Measurements from ENCODE around the gene EXOC6B.

EXOC6B gene

DNA sequence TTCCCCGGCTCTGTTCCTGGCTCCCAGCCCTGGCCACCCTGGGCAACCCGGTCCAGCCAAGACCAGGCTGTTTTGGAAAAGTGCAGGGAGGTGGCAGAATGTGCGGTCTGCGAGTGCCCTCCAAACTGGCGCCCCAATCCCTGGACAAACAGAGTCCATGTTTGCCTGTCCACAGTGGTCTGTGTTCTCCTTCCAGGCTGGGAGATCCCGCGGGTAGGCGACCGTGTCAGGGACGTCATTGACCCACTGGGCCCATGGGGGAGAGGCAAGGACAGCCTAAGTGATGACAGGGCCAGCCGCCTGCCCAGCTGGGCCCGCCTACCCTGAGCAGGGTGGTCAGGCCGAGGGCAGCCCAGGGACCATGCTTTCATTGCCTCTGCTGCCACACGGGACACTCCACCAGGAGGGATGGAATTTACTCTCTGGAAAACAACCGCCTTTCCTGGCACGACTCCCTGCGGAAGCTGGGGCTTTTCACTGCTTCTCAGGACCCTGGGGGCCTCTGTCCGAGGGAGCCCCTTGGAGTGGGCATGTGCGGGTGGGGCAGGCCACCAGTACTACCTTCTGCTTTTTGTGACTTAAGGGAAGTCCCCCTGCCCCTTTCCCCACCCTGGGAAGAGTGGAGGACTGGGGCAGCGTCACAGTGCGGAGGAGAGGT is 698.3 kb downstream of the EXOC6B start:
- DNase-seq = no peak

DNA sequence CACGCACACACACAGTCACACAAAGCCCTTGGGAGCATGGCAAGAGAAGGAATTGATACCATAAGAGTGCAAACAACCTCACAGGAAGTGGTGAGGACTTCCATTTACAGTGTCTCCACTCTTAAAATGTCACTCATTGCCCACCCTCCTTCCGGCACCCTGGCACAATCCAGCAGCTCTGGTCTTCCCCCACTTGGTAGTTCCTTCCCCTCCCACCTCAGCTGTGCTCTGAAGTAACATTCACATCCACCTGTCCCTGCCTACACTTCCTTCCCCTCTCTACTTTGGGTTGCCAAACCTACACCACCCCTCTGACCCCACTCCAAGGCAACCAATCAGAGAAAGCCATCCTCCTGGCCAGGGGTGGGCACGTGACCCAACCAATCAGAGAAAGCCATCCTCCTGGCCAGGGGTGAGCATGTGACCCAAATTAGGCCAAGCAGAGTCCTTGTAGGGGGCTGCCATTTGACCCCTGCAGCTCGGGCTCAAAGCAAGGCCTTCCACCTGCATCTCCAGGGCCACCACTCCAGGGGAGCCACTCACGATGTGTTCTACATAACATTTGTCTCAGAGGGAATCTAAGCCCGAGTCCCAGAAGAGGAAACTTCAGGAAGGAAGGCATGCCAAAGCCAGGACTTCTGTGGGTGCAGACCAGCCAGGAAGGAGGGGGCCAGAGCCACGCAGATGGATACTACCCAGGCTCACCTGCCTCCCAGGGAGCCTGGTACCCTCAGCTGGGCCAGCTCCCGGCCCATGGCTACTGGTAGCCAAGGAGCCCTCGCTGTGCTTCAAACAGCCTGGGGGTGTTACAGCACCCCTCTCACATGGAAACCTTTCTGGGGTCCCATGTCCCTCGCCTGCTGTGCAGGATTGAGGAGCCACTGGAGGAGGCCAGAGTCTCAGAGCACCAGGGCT is 699.4 kb downstream of the EXOC6B start:
- no peak for DNase-seq
